Measurements from ENCODE around the gene SAA2.

DNA sequence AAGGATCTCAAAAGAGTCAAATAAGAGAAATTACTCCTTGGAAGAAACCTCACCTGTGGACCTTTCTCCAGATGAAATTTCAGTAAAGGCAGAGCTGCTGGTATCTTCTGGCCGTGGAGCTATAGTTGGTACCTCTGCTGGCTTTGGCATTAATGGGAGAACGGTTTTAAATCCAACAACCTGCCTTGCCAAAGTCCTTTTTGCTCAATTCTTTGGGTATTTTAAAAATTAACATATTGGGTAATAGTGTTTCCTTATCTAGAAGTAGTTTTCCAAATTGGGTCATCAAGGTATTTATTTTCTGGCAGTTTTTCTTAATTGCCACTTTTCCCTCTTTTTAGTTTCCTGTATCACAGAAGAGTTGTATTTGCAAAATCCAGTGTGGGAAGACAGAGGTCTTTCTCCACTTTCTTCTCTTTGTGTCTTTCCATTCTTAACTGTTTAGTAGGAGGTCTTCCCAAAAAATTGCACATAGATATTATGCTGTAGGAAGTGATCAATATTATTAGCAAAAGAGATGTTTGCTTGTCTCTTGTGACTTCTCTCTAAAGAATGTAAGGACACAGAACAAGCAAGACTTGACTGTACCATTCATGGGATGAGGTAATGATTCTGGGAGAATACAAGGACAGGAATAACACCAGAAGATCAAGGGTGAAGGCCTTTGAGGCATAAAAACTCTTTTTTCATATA is 11.7 kb downstream of the SAA2 start, which contains the start of gene SAA4:
- TF ChIP-seq, protein P1, sequence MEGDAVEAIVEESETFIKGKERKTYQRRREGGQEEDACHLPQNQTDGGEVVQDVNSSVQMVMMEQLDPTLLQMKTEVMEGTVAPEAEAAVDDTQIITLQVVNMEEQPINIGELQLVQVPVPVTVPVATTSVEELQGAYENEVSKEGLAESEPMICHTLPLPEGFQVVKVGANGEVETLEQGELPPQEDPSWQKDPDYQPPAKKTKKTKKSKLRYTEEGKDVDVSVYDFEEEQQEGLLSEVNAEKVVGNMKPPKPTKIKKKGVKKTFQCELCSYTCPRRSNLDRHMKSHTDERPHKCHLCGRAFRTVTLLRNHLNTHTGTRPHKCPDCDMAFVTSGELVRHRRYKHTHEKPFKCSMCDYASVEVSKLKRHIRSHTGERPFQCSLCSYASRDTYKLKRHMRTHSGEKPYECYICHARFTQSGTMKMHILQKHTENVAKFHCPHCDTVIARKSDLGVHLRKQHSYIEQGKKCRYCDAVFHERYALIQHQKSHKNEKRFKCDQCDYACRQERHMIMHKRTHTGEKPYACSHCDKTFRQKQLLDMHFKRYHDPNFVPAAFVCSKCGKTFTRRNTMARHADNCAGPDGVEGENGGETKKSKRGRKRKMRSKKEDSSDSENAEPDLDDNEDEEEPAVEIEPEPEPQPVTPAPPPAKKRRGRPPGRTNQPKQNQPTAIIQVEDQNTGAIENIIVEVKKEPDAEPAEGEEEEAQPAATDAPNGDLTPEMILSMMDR (IDR thresholded peaks at IDR 0.05; ENCODE audit: poor library complexity) = no peak
- TF ChIP-seq EZH2 (IDR thresholded peaks at IDR 0.05; ENCODE audit: borderline replicate concordance) = no peak

Measured in hepatocyte (in vitro differentiated cells).